Testis (tissue), 3 donors: ENCODE data around the gene PCGF6. TPM values are rescaled to one million over a fixed set of nuclear protein-coding genes. Genes with fewer than 3 reads are reported as not detected.

ENCODE experiments used
- DNase-seq: peaks from one replicate; pipeline ENCODE4 v3.0.0-alpha.2; 2019
- H3K27ac ChIP-seq, 2 donors: fragments of 200-600 bp; sonication (generic); one replicate each; pipeline ENCODE4 v1.5.1; 2019
- H3K27me3 ChIP-seq: fragments of 200-600 bp; sonication (generic); one replicate; pipeline ENCODE4 v1.5.1; 2019
- H3K36me3 ChIP-seq: fragments of 200-600 bp; sonication (generic); one replicate; pipeline ENCODE4 v1.5.1; 2017; ENCODE audit warnings: low read depth; ENCODE audit errors: missing control alignments
- H3K4me1 ChIP-seq: fragments of 200-600 bp; sonication (generic); one replicate; pipeline ENCODE4 v1.5.1; 2019
- H3K4me3 ChIP-seq, 2 donors: fragments of 200-600 bp; sonication (generic); one replicate each; pipeline ENCODE4 v1.5.1; 2017 to 2019
- H3K9me3 ChIP-seq: fragments of 200-600 bp; sonication (generic); one replicate; pipeline ENCODE4 v1.5.1; 2017
- POLR2A ChIP-seq: fragments of 450-650 bp; IDR thresholded peaks from one replicate; pipeline ENCODE4 v1.6.1; 2017; ENCODE audit warnings: antibody characterized with exemption, mild to moderate bottlenecking, moderate library complexity
- WGBS, 2 donors: methylation state at CpG; one replicate each; pipeline ENCODE4 v1.1.5; 2018; 5-methylcytosine and 5-hydroxymethylcytosine counted together
- intact Hi-C: fragments of 100-400 bp; cut with DNase I; formaldehyde crosslinking; loops from one replicate; pipeline ENCODE4 v1.15.1; 2023; ENCODE audit warnings: low total_unique reads
- polyA plus RNA-seq: library from polyadenylated mRNA; stranded (reverse); fragments of 350-450 nt; fragmentation: Illumina TruSeq; extraction: RNeasy Lipid Tissue Mini Kit (QIAGEN cat#74804); gene quantifications from one replicate; pipeline ENCODE4 v1.2.3, GENCODE V29; 2014; ENCODE audit warnings: low read depth, low replicate concordance; ENCODE audit not compliant: insufficient read depth
- total RNA-seq, 2 donors: library from RNA; depleted of rRNA; stranded (reverse); fragments of >200 nt; gene quantifications; one replicate each; pipeline ENCODE4 v1.2.3, GENCODE V29; 2016
- TF ChIP-seq, protein P1 (sequence below), 3 experiments: fragments of 450-650 bp in 2 of 3; fragments of 200-600 bp in 1 of 3; sonication (generic) in 1 of 3; IDR thresholded peaks; one replicate each; pipeline ENCODE4 v1.5.1; 2016 to 2019; ENCODE audit warnings: antibody characterized with exemption in 3 of 3, mild to moderate bottlenecking in 2 of 3, moderate library complexity in 1 of 3

Gene PCGF6
- total and polyA plus RNA-seq, 3 donors from 2014 or later = 15.7 to 23.2 (median 15.9) TPM

DNA sequence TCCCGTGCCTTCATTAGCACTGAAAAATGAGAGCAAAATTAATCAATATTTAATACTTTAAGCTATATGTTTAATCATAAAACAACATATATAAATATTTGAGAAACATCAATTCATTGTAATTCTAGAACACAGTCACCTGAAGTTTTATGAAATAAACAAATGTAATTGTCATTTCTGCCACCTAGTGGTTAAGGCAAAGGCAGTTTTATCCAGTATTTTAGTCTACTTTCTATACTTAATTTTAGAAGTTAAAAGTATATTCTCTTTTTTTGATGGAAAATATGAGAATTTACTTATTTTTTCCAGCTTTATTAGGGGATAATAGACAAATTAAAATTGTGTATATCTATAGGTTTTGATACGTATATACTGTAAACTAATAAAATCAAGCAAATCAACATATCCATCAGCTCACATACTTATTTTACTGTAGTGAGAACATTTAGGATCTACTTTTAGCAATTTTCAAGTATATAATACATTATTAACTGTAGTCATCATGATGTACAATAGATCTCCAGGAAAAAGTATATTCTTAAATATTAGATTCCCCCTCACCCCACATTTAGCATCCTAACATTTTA lies 16.9 kb downstream of the PCGF6 start:
- DNase-seq = no peak
- no peak overlapping the region for H3K4me3 ChIP-seq
- H3K36me3 ChIP-seq = no peaks in the 10 kb centered on the region
- H3K9me3 ChIP-seq = no peaks in the 10 kb centered on the region
- intact Hi-C loops = no loop called here
- TF ChIP-seq, protein P1, sequence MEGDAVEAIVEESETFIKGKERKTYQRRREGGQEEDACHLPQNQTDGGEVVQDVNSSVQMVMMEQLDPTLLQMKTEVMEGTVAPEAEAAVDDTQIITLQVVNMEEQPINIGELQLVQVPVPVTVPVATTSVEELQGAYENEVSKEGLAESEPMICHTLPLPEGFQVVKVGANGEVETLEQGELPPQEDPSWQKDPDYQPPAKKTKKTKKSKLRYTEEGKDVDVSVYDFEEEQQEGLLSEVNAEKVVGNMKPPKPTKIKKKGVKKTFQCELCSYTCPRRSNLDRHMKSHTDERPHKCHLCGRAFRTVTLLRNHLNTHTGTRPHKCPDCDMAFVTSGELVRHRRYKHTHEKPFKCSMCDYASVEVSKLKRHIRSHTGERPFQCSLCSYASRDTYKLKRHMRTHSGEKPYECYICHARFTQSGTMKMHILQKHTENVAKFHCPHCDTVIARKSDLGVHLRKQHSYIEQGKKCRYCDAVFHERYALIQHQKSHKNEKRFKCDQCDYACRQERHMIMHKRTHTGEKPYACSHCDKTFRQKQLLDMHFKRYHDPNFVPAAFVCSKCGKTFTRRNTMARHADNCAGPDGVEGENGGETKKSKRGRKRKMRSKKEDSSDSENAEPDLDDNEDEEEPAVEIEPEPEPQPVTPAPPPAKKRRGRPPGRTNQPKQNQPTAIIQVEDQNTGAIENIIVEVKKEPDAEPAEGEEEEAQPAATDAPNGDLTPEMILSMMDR (IDR thresholded peaks at IDR 0.05) = peak; percentile 11 to 78 (median 23)
- TF ChIP-seq POLR2A = no peak
- no peak overlapping the region for H3K27ac ChIP-seq
- 88 to 89% methylated on average over 2 of the region's 2 CpGs for WGBS, 2 donors
- no peaks in the 10 kb centered on the region for H3K4me1 ChIP-seq
- no peaks in the 10 kb centered on the region for H3K27me3 ChIP-seq

DNA sequence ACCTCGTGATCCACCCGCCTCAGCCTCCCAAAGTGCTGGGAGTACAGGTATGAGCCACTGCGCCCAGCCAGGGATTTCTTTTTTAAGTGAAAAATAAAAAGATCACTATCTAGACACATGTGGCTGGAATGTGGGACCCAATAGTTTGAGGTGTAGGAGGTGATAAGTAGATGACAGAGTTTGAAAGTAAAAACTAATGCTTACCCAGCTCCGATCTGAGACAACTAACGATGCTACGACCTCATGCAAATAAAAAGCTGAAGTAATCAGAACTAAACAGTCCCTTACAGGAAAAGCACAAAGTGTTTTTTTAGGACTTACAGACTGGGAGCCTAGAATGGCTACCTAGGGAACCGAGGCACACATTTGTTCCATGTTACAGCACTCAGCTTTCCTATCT lies 23.0 kb downstream of the PCGF6 start:
- H3K27me3 ChIP-seq = no peaks in the 10 kb centered on the region
- no peaks in the 10 kb centered on the region for H3K36me3 ChIP-seq
- no peaks in the 10 kb centered on the region for H3K4me1 ChIP-seq
- H3K4me3 ChIP-seq = no peak overlapping the region
- no peaks in the 10 kb centered on the region for H3K9me3 ChIP-seq
- TF ChIP-seq, protein P1 (IDR thresholded peaks at IDR 0.05) = no peak
- no peak for TF ChIP-seq POLR2A
- 88 to 92% methylated on average over 7 of the region's 7 CpGs for WGBS, 2 donors
- DNase-seq = no peak
- intact Hi-C loops = no loop called here
- H3K27ac ChIP-seq = no peak overlapping the region

DNA sequence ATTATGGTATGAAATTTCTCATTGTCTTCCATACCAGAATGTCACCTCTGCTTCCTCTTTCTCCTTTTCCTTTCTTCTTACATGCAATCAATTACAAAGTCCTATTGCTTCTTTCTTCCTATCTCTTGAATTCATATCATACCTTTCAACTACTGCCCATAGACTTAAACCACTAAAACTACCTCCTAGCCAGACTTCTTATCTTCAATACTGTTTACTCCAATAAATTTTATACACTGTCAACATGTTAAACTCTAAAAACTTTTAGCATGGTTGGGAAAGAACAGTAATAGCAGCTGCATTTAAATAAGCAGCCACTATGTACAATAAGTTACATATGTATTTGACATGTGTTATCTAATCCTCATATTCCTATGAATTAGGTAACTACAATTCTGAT lies 34.9 kb downstream of the PCGF6 start:
- Histone ChIP-seq H3K36me3 (no peaks in the 10 kb centered on the region), H3K27ac (no peak overlapping the region), H3K4me1 (no peaks in the 10 kb centered on the region), H3K9me3 (no peaks in the 10 kb centered on the region), H3K27me3 (no peaks in the 10 kb centered on the region), H3K4me3 (no peak overlapping the region)
- TF ChIP-seq POLR2A = no peak
- TF ChIP-seq, protein P1 (IDR thresholded peaks at IDR 0.05) = no peak
- intact Hi-C loops = no loop called here
- DNase-seq = no peak

DNA sequence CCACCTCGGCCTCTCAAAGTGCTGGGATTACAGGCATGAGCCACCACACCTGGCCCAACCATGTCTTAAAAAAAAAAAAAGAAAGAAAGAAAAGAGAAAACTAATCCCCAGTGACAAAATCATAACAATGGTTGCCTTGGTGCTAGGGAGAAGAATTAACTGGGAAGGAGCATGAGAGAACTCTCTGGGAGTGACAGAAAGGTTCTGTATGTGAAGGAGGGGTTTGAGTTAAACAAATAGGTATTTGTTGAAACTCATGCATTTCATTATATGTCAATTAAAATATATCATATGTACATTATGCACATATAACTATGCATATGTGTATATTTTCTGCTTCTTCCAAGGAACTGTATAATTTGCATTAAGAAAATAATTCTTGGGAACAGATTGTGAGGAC lies 40.7 kb downstream of the PCGF6 start:
- no peaks in the 10 kb centered on the region for H3K4me1 ChIP-seq
- H3K27ac ChIP-seq = no peak overlapping the region
- no peak for DNase-seq
- H3K36me3 ChIP-seq = no peaks in the 10 kb centered on the region
- intact Hi-C loops = no loop called here
- WGBS, 2 donors = 90 to 96% methylated on average over 1 of the region's 1 CpG
- H3K27me3 ChIP-seq = no peaks in the 10 kb centered on the region
- TF ChIP-seq, protein P1 (IDR thresholded peaks at IDR 0.05) = no peak
- H3K9me3 ChIP-seq = no peaks in the 10 kb centered on the region
- H3K4me3 ChIP-seq = no peak overlapping the region

DNA sequence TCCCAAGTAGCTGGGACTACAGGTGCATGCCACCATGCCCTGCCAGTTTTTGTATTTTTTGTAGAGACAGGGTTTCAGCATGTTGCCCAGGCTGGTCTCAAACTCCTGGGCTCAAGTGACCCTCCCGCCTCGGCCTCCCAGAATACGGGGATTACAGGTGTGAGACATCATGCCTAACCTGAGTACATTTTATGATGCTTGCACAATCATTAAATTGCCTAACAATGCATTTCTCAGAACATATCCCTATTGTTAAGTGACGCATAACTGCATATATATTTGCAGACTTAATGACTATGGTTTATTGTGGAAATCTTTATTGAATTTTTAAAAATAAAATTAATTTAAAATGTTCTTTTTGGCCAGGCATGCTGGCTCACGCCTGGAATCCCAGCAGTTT lies 43.3 kb downstream of the PCGF6 start:
- H3K9me3 ChIP-seq = no peaks in the 10 kb centered on the region
- 90 to 92% methylated on average over 5 of the region's 5 CpGs for WGBS, 2 donors
- H3K27ac ChIP-seq = no peak overlapping the region
- H3K36me3 ChIP-seq = no peaks in the 10 kb centered on the region
- intact Hi-C loops = no loop called here
- no peak overlapping the region for H3K4me3 ChIP-seq
- no peaks in the 10 kb centered on the region for H3K27me3 ChIP-seq
- no peak for DNase-seq
- no peak for TF ChIP-seq POLR2A
- TF ChIP-seq, protein P1 (IDR thresholded peaks at IDR 0.05) = no peak
- H3K4me1 ChIP-seq = no peaks in the 10 kb centered on the region
